GM21717 (cell line): ENCODE data around the gene CCDC116.
"Not testable (repeated sequence)": the region's sequence is repeated elsewhere in the genome, so short reads cannot be mapped to it uniquely, and the experiment has no call there.

Source experiments
- ATAC-seq: cut with Tn5 transposase; IDR thresholded peaks from one replicate; pipeline ENCODE4 v1.9.1; 2021; ENCODE audit warnings: mild to moderate bottlenecking, moderate library complexity; ENCODE audit not compliant: unreplicated experiment

The CCDC116 gene

DNA sequence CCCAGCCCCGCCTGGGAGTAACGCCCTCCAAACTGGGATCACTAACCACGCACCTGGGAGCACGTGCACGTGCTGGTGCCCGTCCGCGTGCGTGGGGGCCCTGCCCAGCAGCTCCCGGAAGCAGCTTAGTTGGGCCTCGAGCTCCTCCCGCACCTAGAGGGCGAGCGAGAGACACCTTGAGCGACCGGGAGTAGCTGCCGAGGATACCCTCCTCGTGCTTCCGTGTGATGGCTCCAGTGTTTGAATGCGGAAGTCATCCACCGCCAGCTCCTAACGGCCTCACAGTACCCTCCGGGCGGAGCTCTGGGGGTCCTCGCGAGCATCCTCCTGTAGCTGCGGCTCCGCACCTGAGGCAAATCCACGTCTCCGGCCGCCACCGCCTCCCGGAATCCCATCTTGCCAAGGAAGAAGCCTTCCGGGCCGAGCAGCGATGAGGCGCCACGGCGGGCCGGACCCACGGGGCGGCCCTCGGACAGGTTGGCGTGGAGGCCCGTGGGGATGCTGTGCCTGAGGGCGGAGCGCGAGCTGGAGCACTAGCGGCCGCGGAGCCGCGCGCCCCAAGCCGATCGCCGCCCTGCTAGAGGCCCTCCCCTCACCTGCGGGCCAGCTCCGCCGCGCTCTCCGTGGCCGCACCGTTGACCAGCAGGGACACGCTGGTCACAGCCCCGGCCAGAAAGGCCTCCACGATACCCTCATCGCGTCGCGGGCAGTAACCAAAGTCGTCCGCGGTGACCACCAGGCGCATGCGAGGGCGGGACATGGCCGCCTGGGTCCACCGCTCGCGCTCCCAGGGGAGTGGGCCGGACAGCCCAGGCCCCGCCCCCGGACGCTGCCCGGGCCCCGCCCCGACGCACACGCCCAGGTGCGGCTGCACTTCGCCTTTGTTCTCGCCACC, 3.1 kb upstream of the CCDC116 start, which contains the start of gene YDJC:
Gene YDJC (minus strand): TSS at position 768 of the 895 bp plus-strand sequence. CDS start 8 bp downstream, at position 760.
- peak; percentile 63 for ATAC-seq

- ATAC-seq: no peak
Observed at GRCh38 chr22:21631025-21631424, 1.5 kb upstream of the CCDC116 start.

GRCh38 chr22:21632931-21633330, 371 bp downstream of the CCDC116 start:
- no peak for ATAC-seq

GRCh38 chr22:21633481-21633880, 921 bp downstream of the CCDC116 start:
- ATAC-seq: no peak

DNA sequence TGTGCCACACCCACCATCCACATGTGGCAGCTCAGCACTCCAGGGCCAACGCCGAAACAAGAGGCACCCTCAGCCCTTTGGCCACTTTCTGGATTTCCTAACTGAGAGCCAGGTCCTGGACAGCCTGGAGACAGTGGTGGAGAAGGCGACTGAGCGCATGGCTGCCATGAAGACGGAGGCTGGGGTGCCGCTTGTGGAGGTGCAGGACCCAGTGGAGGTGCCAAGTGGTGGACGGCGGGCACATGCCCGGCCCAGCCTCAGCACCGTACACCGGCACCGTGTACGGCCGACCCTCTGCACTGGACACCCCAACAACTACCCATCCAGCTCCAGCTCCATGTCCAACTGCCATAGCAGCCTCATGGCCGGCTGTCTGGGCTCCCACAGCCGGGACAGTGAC, 1.5 kb downstream of the CCDC116 start:
- ATAC-seq: no peak

- ATAC-seq: no peak
Observed at GRCh38 chr22:21634844-21635243, 2.3 kb downstream of the CCDC116 start.

- ATAC-seq: no peak
Observed at GRCh38 chr22:21635771-21636510, 3.4 kb downstream of the CCDC116 start.

GRCh38 chr22:21636629-21637218, 4.2 kb downstream of the CCDC116 start:
- no peak for ATAC-seq

DNA sequence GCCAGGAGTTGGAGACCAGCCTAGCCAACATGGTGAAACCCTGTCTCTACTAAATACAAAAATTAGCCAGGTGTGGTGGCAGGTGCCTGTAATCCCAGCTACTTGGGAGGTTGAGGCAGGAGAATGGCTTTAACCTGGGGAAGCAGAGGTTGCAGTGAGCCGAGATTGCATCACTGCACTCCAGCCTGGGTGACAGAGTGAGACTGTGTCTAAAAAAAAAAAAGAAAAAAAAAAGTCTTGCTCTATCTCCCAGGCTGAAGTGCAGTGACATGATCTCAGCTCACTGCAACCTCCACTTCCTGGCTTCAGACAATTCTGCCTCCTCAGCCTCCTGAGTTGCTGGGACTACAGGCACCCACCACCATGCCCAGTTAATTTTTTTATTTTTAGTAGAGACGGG, 4.9 kb downstream of the CCDC116 start:
- not testable (repeated sequence) for ATAC-seq

GRCh38 chr22:21639359-21639758, 6.8 kb downstream of the CCDC116 start:
- ATAC-seq: no peak

DNA sequence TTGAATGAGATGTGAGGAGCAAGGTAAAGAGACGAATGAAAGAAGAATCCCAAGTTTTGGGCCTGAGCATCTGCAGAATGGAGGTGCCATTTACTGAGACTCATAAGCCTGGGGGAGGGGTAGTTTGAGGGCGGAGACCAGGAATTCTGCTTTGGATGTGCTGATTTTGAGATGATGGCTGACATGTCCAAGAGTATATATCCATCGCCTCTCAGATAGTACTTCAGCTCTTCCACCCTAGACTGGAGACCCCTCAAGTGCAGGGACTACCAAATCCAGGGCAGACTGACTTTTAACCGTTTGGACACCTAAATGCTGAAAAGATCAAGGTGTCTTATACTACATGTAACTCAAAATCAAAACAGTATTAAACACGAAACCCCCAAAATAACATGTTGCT, 8.2 kb downstream of the CCDC116 start:
- no peak for ATAC-seq

DNA sequence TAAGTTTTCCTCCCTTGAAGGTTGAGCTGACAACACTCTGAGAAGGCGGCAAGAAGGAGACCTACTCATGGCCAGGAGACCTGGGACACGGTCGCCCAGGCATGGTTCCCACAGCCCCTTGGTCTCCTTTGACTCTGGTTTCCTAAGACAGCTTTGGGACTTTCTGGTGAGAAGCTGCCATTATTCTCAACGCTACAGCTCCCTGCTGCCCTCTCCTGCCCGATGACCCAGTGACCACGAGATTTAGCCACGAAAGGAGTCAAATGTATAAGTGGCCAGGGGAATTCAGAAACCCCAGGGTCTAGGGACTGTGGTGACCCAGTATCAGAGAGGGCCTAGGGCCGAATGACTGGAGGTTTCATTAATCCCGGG, 8.8 kb downstream of the CCDC116 start:
- no peak for ATAC-seq

- peak; percentile 79 for ATAC-seq
Observed at GRCh38 chr22:21641789-21642583, 9.4 kb downstream of the CCDC116 start, which contains the start of gene SDF2L1. SDF2L1 (plus strand) TSS chr22:21642302; CDS start chr22:21642337, 35 bp downstream.

DNA sequence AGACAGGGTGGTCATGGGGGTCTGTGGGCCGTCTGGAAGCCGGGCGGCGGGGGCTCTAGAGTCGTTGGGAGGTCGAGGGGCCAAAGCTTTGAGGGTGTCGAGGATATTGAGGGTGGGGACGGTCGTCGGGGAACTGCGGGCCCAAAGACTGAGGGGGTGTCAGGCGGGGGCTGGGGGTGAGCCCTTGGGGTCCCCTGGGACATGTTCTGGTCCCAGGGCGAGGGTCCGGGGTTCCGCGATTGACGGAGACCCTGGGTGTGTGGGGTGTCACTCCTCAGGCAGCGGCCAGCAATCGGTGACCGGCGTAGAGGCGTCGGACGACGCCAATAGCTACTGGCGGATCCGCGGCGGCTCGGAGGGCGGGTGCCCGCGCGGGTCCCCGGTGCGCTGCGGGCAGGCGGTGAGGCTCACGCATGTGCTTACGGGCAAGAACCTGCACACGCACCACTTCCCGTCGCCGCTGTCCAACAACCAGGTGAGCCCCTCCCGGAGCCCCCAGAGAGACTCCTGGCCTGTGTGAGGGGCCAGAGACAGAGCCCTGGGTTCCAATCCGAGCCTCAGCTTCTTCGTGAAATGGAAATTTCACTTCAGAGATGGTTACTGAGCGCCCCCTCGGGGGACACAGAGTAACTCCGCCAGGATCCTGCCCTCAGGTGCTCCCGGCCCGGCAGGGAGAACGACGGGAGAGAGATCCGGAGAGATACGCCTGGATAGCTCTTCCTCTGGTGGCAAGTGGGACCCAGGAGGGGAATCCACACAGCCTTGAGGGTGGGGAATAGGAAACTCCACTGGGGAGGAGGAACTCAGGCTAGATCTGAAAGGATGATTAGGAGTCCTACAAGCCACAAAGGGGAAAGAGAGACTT, 10.3 kb downstream of the CCDC116 start:
- peak; percentile 14 for ATAC-seq

- ATAC-seq: no peak
Observed at GRCh38 chr22:21643533-21644357, 11.2 kb downstream of the CCDC116 start.

GRCh38 chr22:21645513-21645912, 13.0 kb downstream of the CCDC116 start:
- ATAC-seq: not testable (repeated sequence)

DNA sequence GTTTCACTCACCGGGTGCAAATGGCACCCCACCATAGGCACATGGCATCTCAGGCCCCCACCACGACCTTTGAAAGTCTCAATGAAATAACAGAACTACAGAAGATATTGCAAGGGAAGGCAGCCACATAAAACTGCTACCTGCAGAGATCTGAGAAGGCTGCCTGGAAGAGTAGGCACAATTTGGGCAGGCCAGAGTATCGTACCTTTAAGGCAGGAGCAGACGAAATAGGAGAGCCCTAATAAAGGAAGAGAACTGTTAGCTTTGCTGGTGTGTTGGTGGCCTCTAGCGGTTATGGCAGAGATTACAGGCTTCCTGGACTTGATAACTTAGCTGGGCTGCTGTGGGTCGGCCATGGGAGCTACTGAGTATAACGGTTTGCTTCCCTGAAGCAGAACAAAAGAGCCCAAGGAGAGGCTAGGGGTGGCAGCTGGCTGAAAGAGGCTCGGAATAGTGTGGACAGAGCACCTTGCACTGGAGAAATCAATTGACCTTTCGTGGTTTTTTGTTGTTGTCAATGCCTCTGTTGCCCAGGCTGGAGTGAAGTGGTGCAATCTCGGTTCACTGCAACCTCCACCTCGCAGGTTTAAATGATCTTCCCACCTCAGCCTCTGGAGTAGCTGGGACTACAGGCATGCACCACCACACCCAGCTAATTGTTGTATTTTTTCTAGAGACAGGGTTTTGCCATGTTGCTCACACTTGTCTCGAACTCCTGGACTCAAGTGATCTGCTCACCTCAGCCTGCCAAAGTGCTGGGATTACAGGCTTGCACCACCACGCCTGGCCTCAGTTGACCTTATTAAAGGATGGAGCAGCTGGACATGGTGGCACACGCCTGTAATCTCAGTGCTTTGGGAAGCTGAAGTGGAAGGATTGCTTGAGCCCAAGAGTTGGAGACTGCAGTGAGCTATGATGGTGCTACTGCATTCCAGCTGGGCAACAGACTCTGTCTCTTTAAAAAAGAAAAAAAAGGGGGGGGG, 14.3 kb downstream of the CCDC116 start:
- ATAC-seq: no peak

DNA sequence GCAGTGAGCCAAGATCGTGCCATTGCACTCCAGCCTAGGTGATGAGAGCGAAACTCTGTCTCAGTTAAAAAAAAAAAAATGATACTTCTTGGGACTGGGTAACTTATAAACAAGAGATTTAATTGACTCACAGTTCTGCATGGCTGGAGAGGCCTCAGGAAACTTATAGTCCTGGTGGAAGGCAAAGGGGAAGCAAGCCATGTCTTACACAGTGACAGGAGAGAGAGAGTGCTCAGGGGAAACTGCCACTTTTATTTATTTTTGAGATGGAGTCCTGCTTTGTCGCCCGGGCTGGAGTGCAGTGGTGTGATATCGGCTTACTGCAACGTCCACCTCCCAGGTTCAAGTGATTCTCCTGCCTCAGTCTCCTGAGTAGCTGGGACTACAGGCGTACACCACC, 17.7 kb downstream of the CCDC116 start:
- no peak for ATAC-seq
